NK-92 (cell line): ENCODE measurements around the gene CENPT.
"Not testable (repeated sequence)": the region's sequence is repeated elsewhere in the genome, so short reads cannot be mapped to it uniquely, and the experiment has no call there.

Source experiments
- DNase-seq: peaks from one replicate; lab custom pipeline; 2025; ENCODE audit not compliant: unreplicated experiment; lab: John Stamatoyannopoulos, UW

CENPT gene

GRCh38 chr16:67877064-67877463 lies 29.6 kb upstream of the CENPT start:
- DNase-seq = no peak

- DNase-seq = no peak
Measured at GRCh38 chr16:67874372-67874771, 26.9 kb upstream of the CENPT start.

GRCh38 chr16:67873435-67874370 lies 26.2 kb upstream of the CENPT start:
- DNase-seq = no peak

GRCh38 chr16:67872631-67873434 lies 25.3 kb upstream of the CENPT start, which contains the start of gene EDC4:
Gene EDC4 (plus strand): TSS chr16:67873052. CDS start chr16:67873262, 210 bp downstream.
- peak; percentile 7 for DNase-seq

- no peak for DNase-seq
Measured at GRCh38 chr16:67872131-67872630, 24.7 kb upstream of the CENPT start.

- no peak for DNase-seq
Measured at GRCh38 chr16:67871256-67871655, 23.8 kb upstream of the CENPT start.

GRCh38 chr16:67869653-67870052 lies 22.2 kb upstream of the CENPT start:
- no peak for DNase-seq

GRCh38 chr16:67868290-67868689 lies 20.8 kb upstream of the CENPT start:
- DNase-seq = no peak

- no peak for DNase-seq
Measured at GRCh38 chr16:67865318-67865717, 17.8 kb upstream of the CENPT start.

GRCh38 chr16:67864594-67864993 lies 17.1 kb upstream of the CENPT start:
- DNase-seq = no peak

- DNase-seq = not testable (repeated sequence)
Measured at GRCh38 chr16:67864044-67864443, 16.6 kb upstream of the CENPT start.

GRCh38 chr16:67862623-67863583 lies 15.4 kb upstream of the CENPT start:
- no peak for DNase-seq

- no peak for DNase-seq
Measured at GRCh38 chr16:67861877-67862276, 14.4 kb upstream of the CENPT start.

GRCh38 chr16:67860589-67861398 lies 13.3 kb upstream of the CENPT start:
- no peak for DNase-seq

- no peak for DNase-seq
Measured at GRCh38 chr16:67858500-67858899, 11.0 kb upstream of the CENPT start.

- no peak for DNase-seq
Measured at GRCh38 chr16:67857547-67858233, 10.2 kb upstream of the CENPT start.

GRCh38 chr16:67856927-67857546 lies 9.5 kb upstream of the CENPT start:
- DNase-seq = no peak

GRCh38 chr16:67855789-67856188 lies 8.3 kb upstream of the CENPT start:
- no peak for DNase-seq

- DNase-seq = no peak
Measured at GRCh38 chr16:67853670-67854069, 6.2 kb upstream of the CENPT start.
